NCI-H510A (cell line): ENCODE data around the gene MAGI1.
"Not testable (repeated sequence)": the region's sequence is repeated elsewhere in the genome, so short reads cannot be mapped to it uniquely, and the experiment has no call there.

Experiments
- DNase-seq: peaks from one replicate; lab custom pipeline; 2025; lab: John Stamatoyannopoulos, UW

Gene MAGI1

GRCh38 chr3:65588884-65589283 lies 449.8 kb downstream of the MAGI1 start:
- DNase-seq = no peak

GRCh38 chr3:65587650-65588439 lies 450.9 kb downstream of the MAGI1 start:
- no peak for DNase-seq

- DNase-seq = no peak
Measured at GRCh38 chr3:65584913-65585312, 453.8 kb downstream of the MAGI1 start.

- DNase-seq = no peak
Measured at GRCh38 chr3:65584002-65584401, 454.7 kb downstream of the MAGI1 start.

GRCh38 chr3:65583188-65583587 lies 455.5 kb downstream of the MAGI1 start:
- no peak for DNase-seq

GRCh38 chr3:65582012-65582717 lies 456.6 kb downstream of the MAGI1 start:
- no peak for DNase-seq

- no peak for DNase-seq
Measured at GRCh38 chr3:65581313-65581712, 457.4 kb downstream of the MAGI1 start.

GRCh38 chr3:65578861-65579260 lies 459.9 kb downstream of the MAGI1 start:
- DNase-seq = no peak

GRCh38 chr3:65577843-65578430 lies 460.8 kb downstream of the MAGI1 start:
- no peak for DNase-seq

GRCh38 chr3:65576966-65577365 lies 461.8 kb downstream of the MAGI1 start:
- no peak for DNase-seq

- no peak for DNase-seq
Measured at GRCh38 chr3:65576228-65576627, 462.5 kb downstream of the MAGI1 start.

- DNase-seq = no peak
Measured at GRCh38 chr3:65575376-65575840, 463.3 kb downstream of the MAGI1 start.

GRCh38 chr3:65573548-65574116 lies 465.1 kb downstream of the MAGI1 start:
- DNase-seq = no peak

GRCh38 chr3:65572175-65572777 lies 466.4 kb downstream of the MAGI1 start:
- no peak for DNase-seq

- DNase-seq = no peak
Measured at GRCh38 chr3:65569845-65570405, 468.8 kb downstream of the MAGI1 start.

GRCh38 chr3:65569129-65569528 lies 469.6 kb downstream of the MAGI1 start:
- no peak for DNase-seq

GRCh38 chr3:65568497-65568896 lies 470.2 kb downstream of the MAGI1 start:
- no peak for DNase-seq

- DNase-seq = not testable (repeated sequence)
Measured at GRCh38 chr3:65565744-65566143, 473.0 kb downstream of the MAGI1 start.

GRCh38 chr3:65564483-65564882 lies 474.2 kb downstream of the MAGI1 start:
- DNase-seq = no peak

- no peak for DNase-seq
Measured at GRCh38 chr3:65563861-65564260, 474.9 kb downstream of the MAGI1 start.

GRCh38 chr3:65562447-65562846 lies 476.3 kb downstream of the MAGI1 start:
- DNase-seq = no peak

- no peak for DNase-seq
Measured at GRCh38 chr3:65561617-65562016, 477.1 kb downstream of the MAGI1 start.
